GM18519 (cell line): Measurements from ENCODE around the gene FNIP2.
A peak's percentile ranks its signal among the peaks of the same experiment; 100 is the strongest.
"Not testable (repeated sequence)": the region's sequence is repeated elsewhere in the genome, so short reads cannot be mapped to it uniquely, and the experiment has no call there.

Experiments used
- ATAC-seq: cut with Tn5 transposase; IDR thresholded peaks from one replicate; pipeline ENCODE4 v1.9.1; 2021; ENCODE audit warnings: mild to moderate bottlenecking, moderate library complexity; ENCODE audit not compliant: unreplicated experiment, low FRiP score

Gene FNIP2

DNA sequence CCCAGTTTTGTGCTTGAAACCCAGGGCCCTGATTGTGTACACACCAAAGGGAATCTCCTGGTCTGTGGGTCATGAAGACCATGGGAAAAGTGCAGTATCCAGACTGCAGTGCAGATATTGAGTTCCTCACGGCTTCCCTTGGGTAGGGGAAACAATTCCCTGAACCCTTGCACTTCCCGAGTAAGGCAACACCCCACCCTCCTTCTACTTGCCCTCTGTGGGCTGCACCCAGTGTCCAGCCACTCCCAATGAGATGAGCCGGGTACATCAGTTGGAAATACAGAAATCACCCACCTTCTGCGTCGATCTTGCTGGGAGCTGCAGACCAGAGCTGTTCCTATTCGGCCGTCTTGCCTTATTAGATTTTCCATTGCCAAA, 134.2 kb downstream of the FNIP2 start:
- ATAC-seq = no peak

DNA sequence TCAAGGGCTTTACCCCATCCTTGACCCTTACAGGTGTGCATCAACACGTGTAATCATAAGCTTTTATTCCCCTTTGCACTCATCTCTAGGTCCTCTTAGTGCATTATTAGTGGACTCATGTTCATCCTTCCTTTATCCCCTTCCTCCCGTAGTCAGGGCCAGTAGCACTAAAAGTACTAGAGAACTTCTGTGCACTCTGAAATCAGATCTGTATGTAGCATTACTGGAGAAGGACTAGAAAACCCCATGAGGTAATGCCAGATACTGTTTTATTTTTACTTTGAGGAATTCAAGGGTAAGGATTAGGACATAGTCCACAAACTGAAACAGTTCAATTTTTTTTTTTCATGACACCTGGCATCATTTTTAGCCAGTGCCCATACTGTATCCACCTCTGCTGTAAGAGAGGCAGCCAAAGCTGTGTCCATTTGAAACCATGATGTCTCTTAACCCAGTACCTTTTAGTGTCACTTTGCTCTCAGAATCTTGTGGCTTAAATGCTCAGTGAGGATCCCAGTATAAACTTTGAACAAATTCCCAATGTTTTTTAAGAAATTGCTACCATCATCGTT, 134.7 kb downstream of the FNIP2 start:
- no peak for ATAC-seq

- ATAC-seq = no peak
Measured at GRCh38 chr4:158904815-158905214, 136.0 kb downstream of the FNIP2 start.

GRCh38 chr4:158906073-158906472, 137.2 kb downstream of the FNIP2 start:
- peak; percentile 93 for ATAC-seq

- ATAC-seq = no peak
Measured at GRCh38 chr4:158912390-158912789, 143.6 kb downstream of the FNIP2 start.

DNA sequence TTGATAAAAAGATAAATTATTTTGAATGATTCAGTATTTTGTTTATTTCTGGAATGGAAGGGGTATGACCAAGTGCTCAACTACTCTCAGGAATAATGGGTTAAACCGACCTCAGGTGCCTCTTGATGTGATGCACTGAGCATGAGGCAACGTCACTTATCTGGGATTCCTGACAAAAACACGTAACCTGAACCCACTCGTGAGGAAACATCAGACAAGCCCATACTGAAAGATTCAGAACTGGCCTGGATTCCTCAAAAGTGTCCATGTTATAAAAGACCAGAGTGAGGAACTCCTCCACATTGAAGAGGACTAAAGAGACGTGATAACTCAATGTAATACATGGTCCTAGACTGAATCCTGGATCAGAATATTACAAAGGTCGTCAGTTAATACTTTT, 144.0 kb downstream of the FNIP2 start:
- ATAC-seq = no peak

DNA sequence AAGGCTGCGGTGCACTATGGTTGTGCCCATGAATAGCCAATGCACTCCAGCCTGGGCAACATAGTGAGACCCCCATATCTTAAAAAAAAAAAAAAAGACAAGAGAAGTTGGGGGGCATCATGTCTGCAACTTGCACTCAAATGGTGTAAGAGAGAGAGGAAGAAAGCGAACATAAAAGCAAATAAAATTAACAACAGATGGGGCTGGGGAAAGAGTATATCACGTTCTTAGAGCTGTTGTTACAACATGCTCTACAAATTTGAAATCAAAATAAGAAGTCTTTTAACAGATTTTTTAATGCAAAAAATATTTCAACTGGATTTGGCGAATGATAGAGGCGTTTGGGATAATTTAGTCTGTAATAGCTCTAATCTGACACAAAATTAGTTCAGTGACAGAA, 144.9 kb downstream of the FNIP2 start:
- no peak for ATAC-seq

GRCh38 chr4:158914218-158914617, 145.4 kb downstream of the FNIP2 start:
- no peak for ATAC-seq

GRCh38 chr4:158915683-158916241, 146.9 kb downstream of the FNIP2 start:
- ATAC-seq = no peak

- ATAC-seq = not testable (repeated sequence)
Measured at GRCh38 chr4:158920452-158920996, 151.7 kb downstream of the FNIP2 start.

GRCh38 chr4:158927774-158928173, 158.9 kb downstream of the FNIP2 start:
- not testable (repeated sequence) for ATAC-seq

GRCh38 chr4:158929939-158930638, 161.3 kb downstream of the FNIP2 start:
- ATAC-seq = no peak

DNA sequence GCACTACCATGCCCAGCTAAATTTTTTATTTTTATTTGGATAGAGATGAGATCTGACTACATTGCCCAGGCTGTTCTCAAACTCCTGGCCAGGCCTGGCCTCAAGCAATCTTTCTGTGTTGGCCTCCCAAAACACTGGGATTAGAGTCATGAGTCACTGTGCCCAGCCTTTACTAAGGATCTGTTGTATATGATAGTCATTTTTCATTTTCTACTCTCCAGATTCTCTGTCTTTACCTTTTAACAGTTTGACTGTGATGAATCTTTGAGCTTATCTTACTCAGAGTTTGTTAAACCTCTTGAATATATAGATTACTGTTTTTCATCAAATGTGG, 161.8 kb downstream of the FNIP2 start:
- ATAC-seq = no peak

DNA sequence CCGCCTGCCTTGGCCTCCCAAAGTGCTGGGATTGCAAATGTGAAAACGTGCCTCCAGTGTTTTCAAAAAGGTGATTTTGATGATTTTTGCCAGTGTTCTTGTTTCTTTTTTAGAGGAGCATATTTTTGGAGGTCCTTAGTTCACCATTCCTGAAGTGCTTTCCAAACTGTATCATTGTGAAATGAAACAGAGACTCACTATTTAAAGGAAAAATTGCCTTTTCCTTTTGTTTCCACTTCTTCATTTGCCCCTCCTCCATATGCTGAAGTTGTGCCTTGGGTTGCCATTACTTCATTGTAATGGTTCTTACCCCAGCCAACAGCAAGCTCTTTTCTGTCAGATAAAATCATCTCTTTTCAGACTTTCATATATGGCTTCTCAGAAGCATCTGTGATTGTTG, 164.4 kb downstream of the FNIP2 start:
- ATAC-seq = no peak

DNA sequence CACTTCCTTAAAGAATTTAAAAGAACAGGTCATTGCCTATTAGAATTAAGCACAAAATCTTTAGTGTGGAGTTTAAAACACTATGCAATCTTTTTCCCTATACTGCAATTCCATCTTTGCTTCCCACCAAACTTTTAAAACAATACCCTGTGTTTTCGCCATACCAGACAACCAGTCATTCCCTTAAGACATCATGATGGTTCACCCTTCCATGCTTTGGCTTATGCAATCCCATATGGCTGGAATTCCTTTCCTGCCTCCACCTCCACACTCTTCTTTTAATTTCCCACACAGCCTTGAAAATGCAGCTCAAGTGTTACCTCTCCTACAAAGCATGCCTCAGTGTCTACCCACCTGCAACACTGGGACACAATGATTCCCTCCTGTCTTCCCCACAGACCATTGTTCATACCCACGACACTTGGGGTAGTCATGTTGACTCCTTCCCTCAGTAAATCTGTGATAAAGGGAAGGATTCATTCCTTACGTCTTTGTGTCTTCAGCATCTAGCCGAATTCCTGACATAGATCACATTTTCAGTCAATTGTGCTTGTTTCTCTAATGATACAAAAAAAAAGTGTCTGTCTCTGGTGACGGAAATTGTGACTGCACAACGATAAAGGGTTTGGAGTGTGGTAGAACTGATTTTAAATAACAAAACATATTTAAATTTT, 166.3 kb downstream of the FNIP2 start:
- ATAC-seq = no peak

GRCh38 chr4:158936238-158936637, 167.4 kb downstream of the FNIP2 start:
- ATAC-seq = no peak

GRCh38 chr4:158938220-158939044, 169.6 kb downstream of the FNIP2 start:
- ATAC-seq = no peak

GRCh38 chr4:158940271-158940670, 171.4 kb downstream of the FNIP2 start:
- ATAC-seq = no peak

DNA sequence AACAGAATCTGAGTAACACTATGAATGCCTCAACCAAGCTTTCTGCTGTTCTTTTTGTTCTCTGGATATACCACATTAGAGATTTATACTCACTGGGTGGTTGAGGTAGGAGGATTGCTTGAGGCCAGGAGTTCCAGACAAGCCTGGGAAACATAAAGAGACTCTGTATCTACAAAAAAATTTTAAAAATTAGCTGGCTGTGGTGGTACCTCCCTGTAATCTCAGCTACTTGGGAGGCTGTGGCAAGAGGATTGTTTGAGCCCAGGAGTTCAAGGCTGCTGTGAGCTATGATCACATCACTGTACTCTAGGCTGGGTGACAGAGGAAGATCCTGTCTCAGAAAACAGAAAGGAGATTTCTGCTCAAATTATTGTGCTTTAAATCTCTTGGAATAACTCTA, 172.5 kb downstream of the FNIP2 start:
- no peak for ATAC-seq

GRCh38 chr4:158941895-158942294, 173.1 kb downstream of the FNIP2 start:
- no peak for ATAC-seq
